Neuronal stem cell (in vitro differentiated cells): ENCODE data around the gene ATAD3A.
"Not testable (repeated sequence)": the region's sequence is repeated elsewhere in the genome, so short reads cannot be mapped to it uniquely, and the experiment has no call there.

ENCODE experiments used
- DNase-seq: peaks from one replicate; pipeline ENCODE4 v3.0.0-alpha.2; 2013; ENCODE audit warnings: low spot score
- H2AFZ ChIP-seq: one replicate; pipeline ENCODE4 v1.6.1; 2013; ENCODE audit warnings: mild to moderate bottlenecking, low read length, inconsistent platforms
- H2AK5ac ChIP-seq: 2 replicates; pipeline ENCODE4 v1.6.1; 2013; ENCODE audit warnings: low read depth, mild to moderate bottlenecking, inconsistent platforms, low read length, moderate library complexity, mixed read lengths
- H2BK120ac ChIP-seq: 2 replicates; pipeline ENCODE4 v1.6.1; 2013; ENCODE audit warnings: low read depth, mild to moderate bottlenecking, inconsistent platforms, low read length, moderate library complexity, mixed read lengths
- H2BK12ac ChIP-seq: one replicate; pipeline ENCODE4 v1.6.1; 2013; ENCODE audit warnings: low read length, inconsistent platforms
- H2BK15ac ChIP-seq: 2 replicates; pipeline ENCODE4 v1.6.1; 2013; ENCODE audit warnings: mild to moderate bottlenecking, low read length, inconsistent platforms, mixed read lengths
- H2BK5ac ChIP-seq: one replicate; pipeline ENCODE4 v1.6.1; 2013; ENCODE audit warnings: inconsistent platforms, mild to moderate bottlenecking, low read length, moderate library complexity
- H3K14ac ChIP-seq: one replicate; pipeline ENCODE4 v1.6.1; 2013; ENCODE audit warnings: low read length, inconsistent platforms
- H3K18ac ChIP-seq: 2 replicates; pipeline ENCODE4 v1.6.1; 2013; ENCODE audit warnings: low read length, inconsistent platforms
- H3K23ac ChIP-seq: 2 replicates; pipeline ENCODE4 v1.6.1; 2013; ENCODE audit warnings: low read depth, mild to moderate bottlenecking, mixed read lengths, low read length, inconsistent platforms; ENCODE audit not compliant: poor library complexity
- H3K27ac ChIP-seq: replicated peaks from 3 replicates; pipeline ENCODE4 v1.5.1; 2013; ENCODE audit warnings: low read length, inconsistent platforms
- H3K27me3 ChIP-seq, 3 experiments: 2 replicates each; pipeline ENCODE4 v1.6.1; 2013; ENCODE audit warnings: low read length in 3 of 3, mild to moderate bottlenecking in 2 of 3, inconsistent platforms in 1 of 3, low read depth in 1 of 3, mixed read lengths in 1 of 3, moderate library complexity in 1 of 3; ENCODE audit not compliant: control insufficient read depth in 3 of 3, insufficient read depth in 3 of 3
- H3K36me3 ChIP-seq, 2 donors: replicated peaks in 1 of 2; 2 replicates each; pipeline ENCODE4 v1.6.1; 2013; ENCODE audit warnings: low read length in 2 of 2; ENCODE audit not compliant: control insufficient read depth in 2 of 2, insufficient read depth in 2 of 2
- H3K4ac ChIP-seq: 2 replicates; pipeline ENCODE4 v1.6.1; 2013; ENCODE audit warnings: inconsistent platforms, mild to moderate bottlenecking, low read length, moderate library complexity
- H3K4me1 ChIP-seq, 2 donors: 1 replicate in 1 of 2; 2 replicates in 1 of 2; pipeline ENCODE4 v1.6.1; 2013; ENCODE audit warnings: low read length in 2 of 2, low read depth in 1 of 2; ENCODE audit not compliant: control insufficient read depth in 2 of 2, insufficient read depth in 1 of 2
- H3K4me2 ChIP-seq: one replicate; pipeline ENCODE4 v1.6.1; 2013; ENCODE audit warnings: mild to moderate bottlenecking, low read length, inconsistent platforms; ENCODE audit not compliant: insufficient read depth, poor library complexity, severe bottlenecking
- H3K4me3 ChIP-seq, 2 donors: 2 replicates each; pipeline ENCODE4 v1.5.1; 2013; ENCODE audit warnings: low read length in 2 of 2, mild to moderate bottlenecking in 2 of 2, inconsistent platforms in 1 of 2, moderate library complexity in 1 of 2
- H3K79me1 ChIP-seq: one replicate; pipeline ENCODE4 v1.6.1; 2013; ENCODE audit warnings: low read depth, mild to moderate bottlenecking, inconsistent platforms, low read length, moderate library complexity
- H3K9ac ChIP-seq: one replicate; pipeline ENCODE4 v1.6.1; 2013; ENCODE audit warnings: mild to moderate bottlenecking, low read depth, low read length, inconsistent platforms; ENCODE audit not compliant: poor library complexity
- H3K9me3 ChIP-seq, 2 donors: replicated peaks in 1 of 2; 2 replicates each; pipeline versions ENCODE3 to v1.6.1; 2013; ENCODE audit warnings: low read length in 2 of 2, mild to moderate bottlenecking in 2 of 2, inconsistent platforms in 1 of 2, low read depth in 1 of 2, mixed read lengths in 1 of 2, moderate library complexity in 1 of 2; ENCODE audit not compliant: control insufficient read depth in 2 of 2, insufficient read depth in 1 of 2
- H4K8ac ChIP-seq: one replicate; pipeline ENCODE4 v1.6.1; 2013; ENCODE audit warnings: low read depth, mild to moderate bottlenecking, inconsistent platforms, low read length, moderate library complexity
- H4K91ac ChIP-seq: one replicate; pipeline ENCODE4 v1.6.1; 2013; ENCODE audit warnings: low read length, low read depth, mild to moderate bottlenecking, inconsistent platforms; ENCODE audit not compliant: poor library complexity
- WGBS, 2 donors: extraction: QIAGEN DNeasy Blood & Tissue Kit; methylation state at CpG; one replicate each; pipeline ENCODE4 v1.1.7; 2013; ENCODE audit warnings: missing lambda C conversion rate in 2 of 2, mixed read lengths in 1 of 2; ENCODE audit not compliant: insufficient read length in 2 of 2, insufficient replicate concordance in 1 of 2; ENCODE audit errors: extremely low coverage in 2 of 2; 5-methylcytosine and 5-hydroxymethylcytosine counted together

Gene ATAD3A

DNA sequence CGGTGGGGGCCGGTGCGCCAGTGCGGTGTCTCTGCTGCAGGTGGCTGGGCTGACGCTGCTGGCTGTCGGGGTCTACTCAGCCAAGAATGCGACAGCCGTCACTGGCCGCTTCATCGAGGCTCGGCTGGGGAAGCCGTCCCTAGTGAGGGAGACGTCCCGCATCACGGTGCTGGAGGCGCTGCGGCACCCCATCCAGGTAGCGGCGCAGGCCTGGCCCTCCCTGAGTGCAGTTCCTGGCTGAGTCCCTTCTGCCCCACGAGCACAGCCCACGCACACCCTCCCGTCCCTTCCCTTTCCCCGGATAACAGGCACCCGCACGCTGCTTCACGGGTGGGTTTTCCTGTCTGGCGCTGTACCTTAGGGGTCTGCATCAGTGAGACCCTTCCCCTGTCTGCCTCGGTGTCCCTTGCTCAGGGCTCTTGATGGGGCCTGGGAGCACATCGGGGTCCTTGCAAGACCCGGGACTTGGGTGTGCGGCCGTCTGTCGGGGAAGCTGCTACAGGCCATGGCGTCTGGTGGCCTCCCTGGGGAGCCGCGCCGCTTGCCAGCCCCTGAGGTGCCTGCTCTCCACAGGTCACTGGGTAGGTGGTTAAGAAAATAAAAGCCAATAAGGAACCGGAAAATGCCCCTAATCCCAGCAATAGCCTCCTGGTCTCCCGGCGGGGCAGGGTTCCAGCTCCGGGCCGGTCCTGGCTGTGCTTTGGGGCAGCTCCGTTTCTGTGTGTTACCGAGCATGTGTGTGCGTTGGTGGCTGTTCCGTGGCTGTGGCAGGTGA lies 26.8 kb upstream of the ATAD3A start:
- not testable (repeated sequence) for H2BK5ac ChIP-seq, H4K8ac ChIP-seq, H3K27me3 ChIP-seq, H2BK15ac ChIP-seq, H3K4me1 ChIP-seq, H2BK12ac ChIP-seq, H3K4ac ChIP-seq, H3K4me3 ChIP-seq, H4K91ac ChIP-seq, H3K4me2 ChIP-seq, H3K9ac ChIP-seq, H2AFZ ChIP-seq, H3K27ac ChIP-seq, DNase-seq, H2BK120ac ChIP-seq, H2AK5ac ChIP-seq, H3K79me1 ChIP-seq, H3K14ac ChIP-seq, H3K9me3 ChIP-seq, H3K18ac ChIP-seq, H3K23ac ChIP-seq
- peaks cover 17 to 68% of the 10 kb centered on the region in 2 donors for H3K36me3 ChIP-seq
- no CpG with 5 or more reads among the region's 46 CpGs for WGBS, 2 donors

DNA sequence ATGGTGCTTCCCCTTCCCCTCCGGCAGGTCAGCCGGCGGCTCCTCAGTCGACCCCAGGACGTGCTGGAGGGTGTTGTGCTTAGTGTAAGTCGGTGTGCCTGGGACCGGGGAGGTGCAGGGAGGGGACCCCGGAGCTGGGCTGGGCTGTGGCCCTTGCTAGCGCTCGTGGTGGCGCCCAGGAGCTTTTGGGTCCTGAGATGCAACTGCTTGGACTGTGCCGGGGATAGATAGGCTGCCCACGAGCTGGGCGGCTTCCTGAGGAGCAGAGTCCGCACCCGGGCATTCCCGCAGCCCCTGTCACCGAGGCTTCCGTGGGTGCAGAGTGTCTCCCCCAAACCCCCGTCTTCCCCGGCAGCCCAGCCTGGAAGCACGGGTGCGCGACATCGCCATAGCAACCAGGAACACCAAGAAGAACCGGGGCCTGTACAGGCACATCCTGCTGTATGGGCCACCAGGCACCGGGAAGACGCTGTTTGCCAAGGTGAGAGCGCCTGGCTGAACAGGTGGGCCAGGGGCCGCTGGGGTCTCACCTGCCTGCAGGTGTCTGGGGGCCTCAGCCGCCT lies 26.1 kb upstream of the ATAD3A start:
- not testable (repeated sequence) for H3K4me1 ChIP-seq, H2BK15ac ChIP-seq, H2BK5ac ChIP-seq, H3K27me3 ChIP-seq, H2AFZ ChIP-seq, H3K27ac ChIP-seq, H4K8ac ChIP-seq, H2AK5ac ChIP-seq, H3K23ac ChIP-seq, H4K91ac ChIP-seq, H3K9me3 ChIP-seq, H3K79me1 ChIP-seq, H3K14ac ChIP-seq, H2BK12ac ChIP-seq, H3K4me2 ChIP-seq, H3K4ac ChIP-seq, H3K4me3 ChIP-seq, H2BK120ac ChIP-seq, DNase-seq, H3K18ac ChIP-seq, H3K9ac ChIP-seq
- WGBS, 2 donors = no CpG with 5 or more reads among the region's 31 CpGs
- H3K36me3 ChIP-seq = peaks cover 19 to 71% of the 10 kb centered on the region in 2 donors

DNA sequence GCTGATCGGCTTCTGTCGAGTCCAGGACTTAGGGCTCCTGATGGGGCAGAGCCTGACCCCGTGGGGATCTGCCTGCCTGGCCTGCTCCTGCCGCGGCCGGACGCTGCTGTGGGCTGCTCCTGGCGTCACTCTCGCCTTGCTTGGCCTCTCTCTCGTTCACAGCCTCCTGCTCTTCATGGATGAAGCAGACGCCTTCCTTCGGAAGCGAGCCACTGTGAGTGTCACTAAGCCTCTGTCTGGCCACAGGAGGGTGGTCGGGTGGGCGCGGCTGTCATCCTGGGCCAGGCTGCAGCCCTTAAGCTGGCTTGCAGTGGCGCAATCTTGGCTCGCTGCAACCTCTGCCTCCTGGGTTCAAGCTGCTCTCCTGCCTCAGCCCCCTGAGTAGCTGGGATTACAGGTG lies 24.3 kb upstream of the ATAD3A start:
- no peak overlapping the region for H2BK12ac ChIP-seq
- peaks cover 3 to 15% of the 10 kb centered on the region in 2 donors for H3K9me3 ChIP-seq
- no peak overlapping the region for H3K14ac ChIP-seq
- H2BK5ac ChIP-seq = no peak overlapping the region
- no peaks in the 10 kb centered on the region for H3K4me1 ChIP-seq
- H3K27me3 ChIP-seq = no peaks in the 10 kb centered on the region
- DNase-seq = no peak
- no peak overlapping the region for H3K4me3 ChIP-seq
- H3K9ac ChIP-seq = no peak overlapping the region
- no peak overlapping the region for H3K4ac ChIP-seq
- no peak overlapping the region for H4K91ac ChIP-seq
- H3K36me3 ChIP-seq = peaks cover 26 to 78% of the 10 kb centered on the region in 2 donors
- no peak overlapping the region for H2BK120ac ChIP-seq
- H3K23ac ChIP-seq = peak overlapping the region; percentile 55
- H3K4me2 ChIP-seq = no peak overlapping the region
- H2AK5ac ChIP-seq = no peak overlapping the region
- H2AFZ ChIP-seq = no peak overlapping the region
- no CpG with 5 or more reads among the region's 18 CpGs for WGBS, 2 donors
- H4K8ac ChIP-seq = peak overlapping the region; percentile 65
- no peak overlapping the region for H2BK15ac ChIP-seq
- H3K79me1 ChIP-seq = no peaks in the 10 kb centered on the region
- H3K27ac ChIP-seq = no peak overlapping the region
- H3K18ac ChIP-seq = no peak overlapping the region

DNA sequence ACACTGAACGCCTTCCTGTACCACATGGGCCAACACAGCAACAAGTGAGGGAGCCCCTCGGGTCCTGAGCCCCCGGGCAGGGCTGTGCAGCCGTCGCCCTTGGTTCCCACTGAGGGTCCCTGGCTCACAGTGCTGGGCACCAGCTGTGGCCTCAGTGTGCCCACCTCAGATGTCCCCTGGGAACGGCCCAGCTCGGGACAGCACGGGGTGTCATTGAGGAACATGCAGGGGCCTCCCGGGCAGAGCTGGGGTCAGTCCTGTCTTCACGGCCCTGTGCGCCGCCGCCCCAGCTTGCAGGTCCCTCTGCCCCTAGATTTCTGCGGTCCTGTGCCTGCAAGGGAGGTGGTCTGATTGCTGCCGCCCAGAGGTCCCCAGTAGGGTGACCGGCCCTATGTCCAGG lies 22.7 kb upstream of the ATAD3A start:
- Histone ChIP-seq H3K79me1 (no peaks in the 10 kb centered on the region), H3K4me1 (no peaks in the 10 kb centered on the region), H3K23ac (no peak overlapping the region), H3K9ac (no peak overlapping the region), H2BK5ac (no peak overlapping the region), H4K8ac (no peak overlapping the region), H3K4me2 (no peak overlapping the region), H3K14ac (no peak overlapping the region), H2AFZ (no peak overlapping the region), H3K18ac (no peak overlapping the region), H3K36me3 (peaks cover 24 to 74% of the 10 kb centered on the region in 2 donors), H3K4me3 (no peak overlapping the region), H3K27ac (no peak overlapping the region), H2BK15ac (no peak overlapping the region), H2BK120ac (no peak overlapping the region), H3K4ac (no peak overlapping the region), H3K9me3 (peaks cover 3 to 20% of the 10 kb centered on the region in 2 donors), H2BK12ac (no peak overlapping the region), H2AK5ac (no peak overlapping the region), H3K27me3 (no peaks in the 10 kb centered on the region), H4K91ac (no peak overlapping the region)
- DNase-seq = no peak
- no CpG with 5 or more reads among the region's 16 CpGs for WGBS, 2 donors
